ENCODE measurements around the gene LRRC75B. TPM values are rescaled to one million over a fixed set of nuclear protein-coding genes. Genes with fewer than 3 reads are reported as not detected.
"Not testable (repeated sequence)": the region's sequence is repeated elsewhere in the genome, so short reads cannot be mapped to it uniquely, and the experiment has no call there.

Gene LRRC75B
- total RNA-seq, 1 experiment from 2014 or later: 0.86 TPM

DNA sequence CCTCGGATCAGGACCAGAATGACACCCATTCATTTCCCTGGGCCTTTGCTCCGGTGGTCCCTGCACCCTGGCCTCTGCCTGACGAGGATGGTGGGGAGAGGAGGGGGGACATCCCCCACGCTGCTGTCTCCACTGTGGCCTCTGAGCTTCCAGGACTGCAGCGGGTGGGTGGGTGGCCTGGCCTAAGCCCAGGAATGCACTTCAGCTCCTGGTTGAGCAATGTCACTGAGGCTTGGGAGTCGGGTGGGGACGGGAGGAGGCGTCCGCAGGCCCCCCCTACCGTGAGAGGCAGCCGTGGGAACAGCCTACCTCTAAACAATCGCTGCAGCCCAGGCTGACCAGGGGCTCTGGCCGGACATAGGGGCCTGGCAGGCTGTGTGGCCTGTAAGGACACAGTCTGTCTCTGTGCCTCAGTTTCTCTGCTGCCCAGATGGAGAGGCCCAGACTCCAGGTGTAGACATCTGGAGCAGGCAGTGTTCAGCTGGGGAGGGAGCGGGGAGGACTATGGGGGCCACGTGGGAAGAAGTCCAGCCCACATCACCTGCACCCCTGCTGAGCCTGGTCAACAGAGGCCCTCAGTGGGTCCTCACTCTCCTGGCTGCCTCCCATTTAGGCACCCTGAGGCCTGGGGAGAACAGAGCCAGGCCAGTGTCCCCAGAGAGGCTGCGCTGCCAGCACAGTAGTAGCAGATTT is 38.7 kb upstream of the LRRC75B start:
- H3K4me1 ChIP-seq (ENCODE audit: insufficient read depth, low read length, poor library complexity, severe bottlenecking); POLR2A ChIA-PET (ENCODE audit: low non-redundant PET); CTCF ChIA-PET; H3K27ac ChIP-seq (ENCODE audit: low read depth, low read length, poor library complexity, severe bottlenecking); DNase-seq (ENCODE audit: low spot score); H3K4me3 ChIP-seq (ENCODE audit: low read depth, low read length, poor library complexity, severe bottlenecking); H3K9me3 ChIP-seq (ENCODE audit: low read depth, low read length, poor library complexity, severe bottlenecking); intact Hi-C loops (cut with micrococcal nuclease; ENCODE audit: unreplicated experiment); H3K36me3 ChIP-seq (ENCODE audit: insufficient read depth, low read length, poor library complexity, severe bottlenecking); H3K27me3 ChIP-seq (replicated peaks; ENCODE audit: insufficient read depth, low read depth, low read length, poor library complexity); BruUV-seq (replicated peaks): not testable (repeated sequence)

- BruUV-seq (replicated peaks); CTCF ChIA-PET; H3K27me3 ChIP-seq (replicated peaks; ENCODE audit: insufficient read depth, low read depth, low read length, poor library complexity); H3K4me3 ChIP-seq (ENCODE audit: low read depth, low read length, poor library complexity, severe bottlenecking); POLR2A ChIA-PET (ENCODE audit: low non-redundant PET); H3K36me3 ChIP-seq (ENCODE audit: insufficient read depth, low read length, poor library complexity, severe bottlenecking); H3K27ac ChIP-seq (ENCODE audit: low read depth, low read length, poor library complexity, severe bottlenecking); DNase-seq (ENCODE audit: low spot score); H3K9me3 ChIP-seq (ENCODE audit: low read depth, low read length, poor library complexity, severe bottlenecking); intact Hi-C loops (cut with micrococcal nuclease; ENCODE audit: unreplicated experiment); H3K4me1 ChIP-seq (ENCODE audit: insufficient read depth, low read length, poor library complexity, severe bottlenecking): not testable (repeated sequence)
Observed at GRCh38 chr22:24630812-24631427, 38.0 kb upstream of the LRRC75B start.

DNA sequence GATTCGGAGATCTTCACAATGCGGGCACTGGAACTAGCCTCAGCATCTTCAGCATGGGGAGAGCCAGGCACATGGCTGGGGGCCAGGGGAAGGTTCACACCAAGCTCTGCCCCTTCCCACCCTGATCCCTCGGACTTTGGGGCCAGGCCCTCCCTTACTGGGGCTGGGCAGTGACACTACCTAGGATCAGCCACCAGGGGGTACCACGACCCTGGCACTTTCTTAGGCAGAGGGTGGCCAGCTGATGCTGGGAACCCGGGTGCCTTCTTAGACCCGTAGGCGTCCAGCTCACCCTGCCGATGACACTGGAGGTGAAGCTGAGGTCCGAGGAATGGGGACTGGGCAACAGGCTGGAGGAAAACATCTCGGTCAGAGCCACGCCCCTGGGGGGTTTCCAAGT is 36.2 kb upstream of the LRRC75B start:
- CTCF ChIA-PET; BruUV-seq (replicated peaks); H3K27me3 ChIP-seq (replicated peaks; ENCODE audit: insufficient read depth, low read depth, low read length, poor library complexity); intact Hi-C loops (cut with micrococcal nuclease; ENCODE audit: unreplicated experiment); POLR2A ChIA-PET (ENCODE audit: low non-redundant PET); H3K9me3 ChIP-seq (ENCODE audit: low read depth, low read length, poor library complexity, severe bottlenecking); H3K36me3 ChIP-seq (ENCODE audit: insufficient read depth, low read length, poor library complexity, severe bottlenecking); H3K4me3 ChIP-seq (ENCODE audit: low read depth, low read length, poor library complexity, severe bottlenecking); H3K27ac ChIP-seq (ENCODE audit: low read depth, low read length, poor library complexity, severe bottlenecking); H3K4me1 ChIP-seq (ENCODE audit: insufficient read depth, low read length, poor library complexity, severe bottlenecking): not testable (repeated sequence)
- DNase-seq (ENCODE audit: low spot score): peak; percentile 18
- peak; percentile 40 for TF ChIP-seq CTCF (conservative IDR thresholded peaks at IDR 0.05; ENCODE audit: low read depth, low read length)

DNA sequence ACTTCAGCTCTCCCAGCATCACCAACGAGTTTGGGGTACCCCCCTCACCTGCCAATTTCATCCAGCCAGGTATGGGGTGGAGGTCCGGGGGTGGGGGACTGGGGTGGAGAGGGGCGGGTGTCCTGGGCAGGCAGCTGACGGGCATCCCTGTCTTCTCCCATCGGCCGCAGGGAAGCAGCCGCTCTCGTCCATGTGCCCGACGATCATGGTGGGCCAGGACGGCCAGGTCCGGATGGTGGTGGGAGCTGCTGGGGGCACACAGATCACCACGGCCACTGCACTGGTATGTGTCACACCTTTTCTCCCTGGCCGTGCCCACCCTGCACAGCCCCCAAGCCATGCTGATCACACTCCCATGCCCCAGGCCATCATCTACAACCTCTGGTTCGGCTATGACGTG is 35.0 kb upstream of the LRRC75B start:
- CTCF ChIA-PET; intact Hi-C loops (cut with micrococcal nuclease; ENCODE audit: unreplicated experiment): not testable (repeated sequence)

GRCh38 chr22:24622596-24622995 is 29.7 kb upstream of the LRRC75B start:
- H3K4me1 ChIP-seq (ENCODE audit: insufficient read depth, low read length, poor library complexity, severe bottlenecking); CTCF ChIA-PET; H3K27ac ChIP-seq (ENCODE audit: low read depth, low read length, poor library complexity, severe bottlenecking); H3K27me3 ChIP-seq (replicated peaks; ENCODE audit: insufficient read depth, low read depth, low read length, poor library complexity); DNase-seq (ENCODE audit: low spot score); H3K4me3 ChIP-seq (ENCODE audit: low read depth, low read length, poor library complexity, severe bottlenecking); intact Hi-C loops (cut with micrococcal nuclease; ENCODE audit: unreplicated experiment); BruUV-seq (replicated peaks); H3K36me3 ChIP-seq (ENCODE audit: insufficient read depth, low read length, poor library complexity, severe bottlenecking); H3K9me3 ChIP-seq (ENCODE audit: low read depth, low read length, poor library complexity, severe bottlenecking); POLR2A ChIA-PET (ENCODE audit: low non-redundant PET): not testable (repeated sequence)

More for the DNA sequence above, 35.0 kb upstream of the LRRC75B start:
- DNase-seq (ENCODE audit: low spot score); POLR2A ChIA-PET (ENCODE audit: low non-redundant PET); H3K4me3 ChIP-seq (ENCODE audit: low read depth, low read length, poor library complexity, severe bottlenecking); H3K36me3 ChIP-seq (ENCODE audit: insufficient read depth, low read length, poor library complexity, severe bottlenecking); H3K9me3 ChIP-seq (ENCODE audit: low read depth, low read length, poor library complexity, severe bottlenecking); H3K4me1 ChIP-seq (ENCODE audit: insufficient read depth, low read length, poor library complexity, severe bottlenecking); H3K27me3 ChIP-seq (replicated peaks; ENCODE audit: insufficient read depth, low read depth, low read length, poor library complexity); H3K27ac ChIP-seq (ENCODE audit: low read depth, low read length, poor library complexity, severe bottlenecking); BruUV-seq (replicated peaks): not testable (repeated sequence)

DNA sequence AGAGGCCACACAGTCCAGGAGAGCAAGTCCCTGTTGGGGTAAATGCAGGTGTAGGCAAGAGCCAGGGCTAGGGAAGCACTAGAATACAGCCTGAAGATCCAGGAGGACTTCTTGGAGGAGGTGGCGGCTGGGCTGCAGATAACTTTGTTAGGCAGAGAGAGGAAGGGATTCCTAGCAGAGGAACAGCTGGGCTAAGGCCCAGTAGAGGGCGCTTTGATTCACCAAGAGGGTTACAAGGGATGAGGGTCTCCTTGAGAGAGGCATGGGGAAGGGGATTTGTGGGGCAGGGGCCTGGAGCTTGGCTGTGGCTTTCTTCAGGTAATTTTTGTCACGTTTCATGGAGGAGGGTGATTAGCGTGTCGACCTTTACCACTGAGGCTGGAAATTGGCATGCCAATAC is 28.4 kb upstream of the LRRC75B start:
- intact Hi-C loops (cut with micrococcal nuclease; ENCODE audit: unreplicated experiment); H3K4me1 ChIP-seq (ENCODE audit: insufficient read depth, low read length, poor library complexity, severe bottlenecking); H3K27me3 ChIP-seq (replicated peaks; ENCODE audit: insufficient read depth, low read depth, low read length, poor library complexity); H3K9me3 ChIP-seq (ENCODE audit: low read depth, low read length, poor library complexity, severe bottlenecking); BruUV-seq (replicated peaks); H3K4me3 ChIP-seq (ENCODE audit: low read depth, low read length, poor library complexity, severe bottlenecking); POLR2A ChIA-PET (ENCODE audit: low non-redundant PET); H3K27ac ChIP-seq (ENCODE audit: low read depth, low read length, poor library complexity, severe bottlenecking); H3K36me3 ChIP-seq (ENCODE audit: insufficient read depth, low read length, poor library complexity, severe bottlenecking); CTCF ChIA-PET; DNase-seq (ENCODE audit: low spot score): not testable (repeated sequence)

DNA sequence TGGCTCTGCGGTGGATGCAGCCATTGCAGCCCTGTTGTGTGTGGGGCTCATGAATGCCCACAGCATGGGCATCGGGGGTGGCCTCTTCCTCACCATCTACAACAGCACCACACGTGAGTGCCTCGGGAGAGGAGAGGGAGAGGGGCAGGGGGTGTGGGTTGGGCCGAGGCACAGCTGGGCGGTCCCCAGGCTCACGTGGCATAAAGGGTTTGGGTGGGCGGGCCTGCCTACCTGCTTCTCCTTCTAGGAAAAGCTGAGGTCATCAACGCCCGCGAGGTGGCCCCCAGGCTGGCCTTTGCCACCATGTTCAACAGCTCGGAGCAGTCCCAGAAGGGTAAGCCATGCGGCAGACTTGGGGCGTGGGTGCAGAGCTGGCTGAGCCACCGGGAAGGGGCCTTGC is 21.9 kb upstream of the LRRC75B start:
- intact Hi-C loops (cut with micrococcal nuclease; ENCODE audit: unreplicated experiment); CTCF ChIA-PET; DNase-seq (ENCODE audit: low spot score); H3K4me3 ChIP-seq (ENCODE audit: low read depth, low read length, poor library complexity, severe bottlenecking); BruUV-seq (replicated peaks); H3K9me3 ChIP-seq (ENCODE audit: low read depth, low read length, poor library complexity, severe bottlenecking); H3K4me1 ChIP-seq (ENCODE audit: insufficient read depth, low read length, poor library complexity, severe bottlenecking); H3K36me3 ChIP-seq (ENCODE audit: insufficient read depth, low read length, poor library complexity, severe bottlenecking); H3K27me3 ChIP-seq (replicated peaks; ENCODE audit: insufficient read depth, low read depth, low read length, poor library complexity); H3K27ac ChIP-seq (ENCODE audit: low read depth, low read length, poor library complexity, severe bottlenecking): not testable (repeated sequence)
- POLR2A ChIA-PET (ENCODE audit: low non-redundant PET): interaction anchor here (0.6 kb wide), 1 partner anchor 261 kb away, joined by 4 read pairs; no protein-coding TSS in a partner anchor
